Right ventricle myocardium superior (tissue), 1 donor: Measurements from ENCODE around the gene CYP3A7. TPM values are rescaled to one million over a fixed set of nuclear protein-coding genes. Genes with fewer than 3 reads are reported as not detected.
"Not testable (repeated sequence)": the region's sequence is repeated elsewhere in the genome, so short reads cannot be mapped to it uniquely, and the experiment has no call there.

ENCODE experiments used
- ATAC-seq: fragments of 200-7000 bp; cut with Tn5 transposase; one replicate; pipeline ENCODE4 v1.9.1; 2020; ENCODE audit warnings: mild to moderate bottlenecking; ENCODE audit not compliant: poor library complexity
- DNase-seq: peaks from one replicate; pipeline ENCODE4 v3.0.0-alpha.2; 2020
- intact Hi-C: fragments of 100-400 bp; cut with DNase I; formaldehyde crosslinking; loops from one replicate; pipeline ENCODE4 v1.11.2; 2022
- total RNA-seq: library from RNA; stranded (reverse); fragmentation: NEBNext Ultra II Directional; extraction: Animal tissue kit (Norgen Biotek cat#: 25700); gene quantifications from one replicate; pipeline ENCODE4 v1.2.1, GENCODE V29; 2021
- donor health status: DM: no; HTN: yes; CAD: no; lungs with severe emphysema.

CYP3A7 gene
- total RNA-seq, 1 donor from 2014 or later: not detected

GRCh38 chr7:99679400-99680191 is 55.4 kb downstream of the CYP3A7 start, which contains the start of gene CYP3A5:
CYP3A5 (minus strand) TSS chr7:99679996; CDS start chr7:99679896, 100 bp downstream.
- peak; percentile 78 for ATAC-seq
- intact Hi-C loops: no loop called here
- DNase-seq: no peak

- DNase-seq (no peak), ATAC-seq (peak; percentile 22)
- intact Hi-C loops: no loop called here
Observed at GRCh38 chr7:99679032-99679399, 56.0 kb downstream of the CYP3A7 start.

- DNase-seq (no peak), ATAC-seq (no peak)
- intact Hi-C loops: no loop called here
Observed at GRCh38 chr7:99677648-99678045, 57.3 kb downstream of the CYP3A7 start.

- DNase-seq (no peak), ATAC-seq (no peak)
- intact Hi-C loops: no loop called here
Observed at GRCh38 chr7:99677013-99677647, 57.9 kb downstream of the CYP3A7 start.

- DNase-seq (no peak), ATAC-seq (no peak)
- intact Hi-C loops: no loop called here
Observed at GRCh38 chr7:99674995-99675742, 59.8 kb downstream of the CYP3A7 start.

GRCh38 chr7:99672573-99672972 is 62.4 kb downstream of the CYP3A7 start:
- intact Hi-C loops: no loop called here
- ATAC-seq: no peak
- no peak for DNase-seq

DNA sequence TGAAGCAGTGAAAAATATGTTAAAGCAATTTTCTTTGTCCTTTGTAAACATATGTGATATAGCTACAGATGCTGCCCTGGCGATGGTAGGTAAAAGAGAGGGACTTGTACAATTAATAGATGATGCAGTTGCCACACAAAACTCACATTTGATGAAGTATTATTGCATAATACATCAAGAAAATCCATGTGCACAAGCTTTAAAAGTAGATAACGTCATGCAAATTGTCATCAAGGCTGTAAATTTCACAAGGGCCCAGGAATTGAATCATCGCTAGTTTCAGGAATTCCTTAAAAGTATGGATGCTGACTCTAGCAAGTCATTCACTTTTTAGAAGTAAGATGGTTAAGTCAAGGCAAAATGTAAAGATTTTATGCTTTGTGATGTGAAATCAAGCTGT is 65.2 kb downstream of the CYP3A7 start:
- intact Hi-C loops: no loop called here
- DNase-seq (no peak), ATAC-seq (no peak)

DNA sequence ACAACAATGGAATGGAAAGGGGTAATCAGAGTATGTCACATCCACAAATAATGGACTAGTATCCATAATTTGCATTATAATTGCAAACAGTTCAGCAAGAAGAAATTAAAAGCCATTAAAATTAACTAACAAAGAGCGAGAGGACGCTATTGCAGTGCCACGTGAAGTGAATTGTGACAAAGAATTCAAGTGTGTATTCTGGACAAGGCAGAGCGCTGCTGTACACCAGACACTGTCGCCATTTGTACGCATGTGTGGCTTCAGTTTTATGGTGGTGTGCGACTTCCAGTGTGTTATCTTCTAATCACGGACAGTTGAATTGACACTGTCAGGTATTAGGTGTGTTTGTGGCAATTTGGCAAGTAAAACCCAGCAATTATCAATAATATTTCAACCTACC is 66.5 kb downstream of the CYP3A7 start:
- intact Hi-C loops: no loop called here
- no peak for ATAC-seq
- DNase-seq: no peak

DNA sequence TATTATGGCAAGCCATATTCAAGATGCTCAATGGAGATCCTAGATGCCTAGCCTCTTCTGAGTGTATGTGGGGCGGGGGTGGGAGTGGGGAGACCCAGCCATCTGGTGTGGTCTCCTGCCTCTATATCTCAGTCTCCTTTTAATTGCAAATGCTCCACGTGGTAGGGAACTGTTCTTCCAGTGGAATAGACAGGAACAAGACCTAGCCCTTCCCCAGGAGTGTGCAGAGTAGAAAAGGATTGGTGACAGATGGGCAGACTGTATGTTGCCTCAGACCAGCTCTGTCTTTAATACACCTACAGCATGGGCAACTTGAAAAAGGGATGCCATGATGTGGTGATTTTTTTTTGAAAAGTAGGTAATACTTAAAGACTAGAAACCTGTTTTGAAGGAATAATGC is 67.8 kb downstream of the CYP3A7 start:
- ATAC-seq (no peak), DNase-seq (no peak)
- intact Hi-C loops: no loop called here

GRCh38 chr7:99666013-99666395 is 69.0 kb downstream of the CYP3A7 start:
- DNase-seq: no peak
- intact Hi-C loops: no loop called here
- no peak for ATAC-seq

- ATAC-seq (no peak), DNase-seq (no peak)
- intact Hi-C loops: no loop called here
Observed at GRCh38 chr7:99665312-99666012, 69.5 kb downstream of the CYP3A7 start.

DNA sequence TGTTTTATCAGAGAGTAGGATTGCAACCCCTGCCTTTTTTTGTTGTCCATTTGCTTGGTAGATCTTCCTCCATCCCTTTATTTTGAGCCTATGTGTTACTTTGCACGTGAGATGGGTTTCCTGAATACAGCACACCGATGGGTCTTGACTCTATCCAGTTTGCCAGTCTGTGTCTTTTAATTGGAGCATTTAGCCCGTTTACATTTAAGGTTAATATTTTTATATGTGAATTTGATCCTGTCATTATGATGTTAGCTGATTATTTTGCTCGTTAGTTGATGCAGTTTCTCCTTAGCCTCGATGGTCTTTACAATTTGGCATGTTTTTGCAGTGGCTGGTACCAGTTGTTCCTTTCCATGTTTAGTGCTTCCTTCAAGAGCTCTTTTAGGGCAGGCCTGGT is 77.1 kb downstream of the CYP3A7 start:
- intact Hi-C loops, ATAC-seq, DNase-seq: not testable (repeated sequence)

Other genes starting within 250 kb of the CYP3A7 start
- 15.8 TPM for gene ZNF394, start 234.9 kb downstream of the CYP3A7 start, total RNA-seq
- gene ZKSCAN5, start 230.5 kb downstream of the CYP3A7 start, total RNA-seq: 6.1 TPM
- 6.5 TPM for gene FAM200A, start 183.1 kb downstream of the CYP3A7 start, total RNA-seq
- gene ZNF655, start 176.6 kb downstream of the CYP3A7 start, total RNA-seq: 24.0 TPM
- not detected for gene TMEM225B, start 136.9 kb downstream of the CYP3A7 start, total RNA-seq
- gene ZSCAN25, start 118.2 kb downstream of the CYP3A7 start, total RNA-seq: 6.9 TPM
- not detected for gene CYP3A5, start 55.2 kb downstream of the CYP3A7 start, total RNA-seq
- gene CYP3A4, start 49.0 kb upstream of the CYP3A7 start, total RNA-seq: 0.70 TPM
- gene CYP3A43, start 92.8 kb upstream of the CYP3A7 start, total RNA-seq: not detected
- gene OR2AE1, start 141.8 kb upstream of the CYP3A7 start, total RNA-seq: not detected
- 6.9 TPM for gene TRIM4, start 184.3 kb upstream of the CYP3A7 start, total RNA-seq
- gene GJC3, start 194.4 kb upstream of the CYP3A7 start, total RNA-seq: 0.19 TPM
- 113 TPM for gene AZGP1, start 240.8 kb upstream of the CYP3A7 start, total RNA-seq